Ishikawa (cell line): ENCODE measurements around the gene MSH4.

Experiments
- EP300 ChIP-seq: IDR thresholded peaks from 2 replicates; pipeline ENCODE4 v1.6.1; 2012; ENCODE audit warnings: borderline replicate concordance
- TCF12 ChIP-seq: IDR thresholded peaks from 2 replicates; pipeline ENCODE4 v1.6.1; 2012; ENCODE audit warnings: low read depth
- TF ChIP-seq, protein P1 (sequence below): IDR thresholded peaks from 2 replicates; pipeline ENCODE4 v1.6.1; 2012; ENCODE audit warnings: low read depth, mild to moderate bottlenecking
- TF ChIP-seq, protein P2 (sequence below): IDR thresholded peaks from 2 replicates; pipeline ENCODE4 v1.6.1; 2012

GRCh38 chr1:75771978-75772377 lies 24.7 kb upstream of the MSH4 start:
- TF ChIP-seq, protein P1, sequence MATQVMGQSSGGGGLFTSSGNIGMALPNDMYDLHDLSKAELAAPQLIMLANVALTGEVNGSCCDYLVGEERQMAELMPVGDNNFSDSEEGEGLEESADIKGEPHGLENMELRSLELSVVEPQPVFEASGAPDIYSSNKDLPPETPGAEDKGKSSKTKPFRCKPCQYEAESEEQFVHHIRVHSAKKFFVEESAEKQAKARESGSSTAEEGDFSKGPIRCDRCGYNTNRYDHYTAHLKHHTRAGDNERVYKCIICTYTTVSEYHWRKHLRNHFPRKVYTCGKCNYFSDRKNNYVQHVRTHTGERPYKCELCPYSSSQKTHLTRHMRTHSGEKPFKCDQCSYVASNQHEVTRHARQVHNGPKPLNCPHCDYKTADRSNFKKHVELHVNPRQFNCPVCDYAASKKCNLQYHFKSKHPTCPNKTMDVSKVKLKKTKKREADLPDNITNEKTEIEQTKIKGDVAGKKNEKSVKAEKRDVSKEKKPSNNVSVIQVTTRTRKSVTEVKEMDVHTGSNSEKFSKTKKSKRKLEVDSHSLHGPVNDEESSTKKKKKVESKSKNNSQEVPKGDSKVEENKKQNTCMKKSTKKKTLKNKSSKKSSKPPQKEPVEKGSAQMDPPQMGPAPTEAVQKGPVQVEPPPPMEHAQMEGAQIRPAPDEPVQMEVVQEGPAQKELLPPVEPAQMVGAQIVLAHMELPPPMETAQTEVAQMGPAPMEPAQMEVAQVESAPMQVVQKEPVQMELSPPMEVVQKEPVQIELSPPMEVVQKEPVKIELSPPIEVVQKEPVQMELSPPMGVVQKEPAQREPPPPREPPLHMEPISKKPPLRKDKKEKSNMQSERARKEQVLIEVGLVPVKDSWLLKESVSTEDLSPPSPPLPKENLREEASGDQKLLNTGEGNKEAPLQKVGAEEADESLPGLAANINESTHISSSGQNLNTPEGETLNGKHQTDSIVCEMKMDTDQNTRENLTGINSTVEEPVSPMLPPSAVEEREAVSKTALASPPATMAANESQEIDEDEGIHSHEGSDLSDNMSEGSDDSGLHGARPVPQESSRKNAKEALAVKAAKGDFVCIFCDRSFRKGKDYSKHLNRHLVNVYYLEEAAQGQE: no peak
- TF ChIP-seq EP300 (no peak), TCF12 (no peak)
- TF ChIP-seq, protein P2, sequence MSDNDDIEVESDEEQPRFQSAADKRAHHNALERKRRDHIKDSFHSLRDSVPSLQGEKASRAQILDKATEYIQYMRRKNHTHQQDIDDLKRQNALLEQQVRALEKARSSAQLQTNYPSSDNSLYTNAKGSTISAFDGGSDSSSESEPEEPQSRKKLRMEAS: no peak
